ENCODE data around the gene CABS1. TPM values are rescaled to one million over a fixed set of nuclear protein-coding genes. Genes with fewer than 3 reads are reported as not detected.

The CABS1 gene
- not detected in 5 replicates for total RNA-seq (2022; extraction: Qiagen RNA extraction; ENCODE audit: low read depth)

GRCh38 chr4:70334681-70335080 is at the start of gene CABS1:
Gene CABS1, plus strand, starts transcription at chr4:70334981. Its CDS starts 59 bp downstream, at chr4:70335040.

GRCh38 chr4:70360460-70360859 is 25.7 kb downstream of the CABS1 start, which contains the start of gene SMR3A:
Gene SMR3A, plus strand, starts transcription at chr4:70360760. Its CDS starts 1,356 bp downstream, at chr4:70362116.

DNA sequence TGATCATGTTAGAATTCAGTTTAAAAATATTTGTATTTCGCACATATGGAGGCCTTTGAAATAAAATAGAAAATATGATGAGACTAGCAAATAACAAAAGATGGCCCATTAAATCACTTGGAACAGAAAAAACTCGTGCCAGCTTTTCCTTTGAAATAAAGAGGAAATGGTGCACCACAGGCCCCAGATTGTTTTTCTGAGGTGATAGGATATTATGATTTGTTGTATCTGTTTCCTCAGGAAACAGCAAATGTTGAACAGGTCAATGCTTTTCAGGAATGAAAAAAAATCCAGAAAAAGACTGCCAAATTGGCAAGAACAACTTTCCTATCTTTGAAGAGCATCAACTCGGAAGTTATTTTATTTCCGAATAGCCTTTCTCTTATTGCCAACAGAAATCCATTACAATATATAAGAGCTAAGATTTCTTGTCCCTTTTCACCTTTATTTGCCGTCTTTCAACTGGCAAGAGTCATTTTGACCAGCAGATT is 48.0 kb downstream of the CABS1 start, which contains the start of gene SMR3B:
Gene SMR3B, plus strand, starts transcription at position 441 of the 491 bp plus-strand sequence. CDS start 1,380 bp downstream, outside the sequence.

Other genes starting within 250 kb of the CABS1 start
- not detected in 5 replicates for gene PRR27, start 180.7 kb upstream of the CABS1 start, total RNA-seq (2022; extraction: Qiagen RNA extraction; ENCODE audit: low read depth)
- gene ODAM, start 139.3 kb upstream of the CABS1 start, total RNA-seq (2022; extraction: Qiagen RNA extraction; ENCODE audit: low read depth): not detected in 5 replicates
- gene FDCSP, start 108.9 kb upstream of the CABS1 start, total RNA-seq (2022; extraction: Qiagen RNA extraction; ENCODE audit: low read depth): not detected in 5 replicates
- gene CSN3, start 92.4 kb upstream of the CABS1 start, total RNA-seq (2022; extraction: Qiagen RNA extraction; ENCODE audit: low read depth): not detected in 5 replicates
- not detected in 5 replicates for gene SMR3A, start 25.8 kb downstream of the CABS1 start, total RNA-seq (2022; extraction: Qiagen RNA extraction; ENCODE audit: low read depth)
- not detected in 5 replicates for gene SMR3B, start 48.1 kb downstream of the CABS1 start, total RNA-seq (2022; extraction: Qiagen RNA extraction; ENCODE audit: low read depth)
- not detected in 5 replicates for gene OPRPN, start 63.0 kb downstream of the CABS1 start, total RNA-seq (2022; extraction: Qiagen RNA extraction; ENCODE audit: low read depth)
- gene MUC7, start 137.2 kb downstream of the CABS1 start, total RNA-seq (2022; extraction: Qiagen RNA extraction; ENCODE audit: low read depth): not detected in 5 replicates
- gene AMTN, start 183.6 kb downstream of the CABS1 start, total RNA-seq (2022; extraction: Qiagen RNA extraction; ENCODE audit: low read depth): 0.13 TPM in 1 of 5 replicates, not detected in the others